Upper lobe of left lung (tissue), 4 donors: ENCODE results near the gene MYL7.

Experiments used
- POLR2A ChIP-seq, 4 donors: fragments of 450-650 bp; IDR thresholded peaks; one replicate each; pipeline ENCODE4 v1.5.1; 2016 to 2017; ENCODE audit warnings: antibody characterized with exemption in 4 of 4, mild to moderate bottlenecking in 2 of 4
- POLR2AphosphoS5 ChIP-seq, 2 donors: sonication (generic); formaldehyde crosslinking; IDR thresholded peaks; one replicate each; pipeline ENCODE4 v1.5.1; 2017; ENCODE audit warnings: antibody characterized with exemption in 2 of 2
- TF ChIP-seq, protein P1 (sequence below), 6 experiments: fragments of 450-650 bp in 4 of 6; fragments of 200-600 bp in 2 of 6; sonication (generic) in 2 of 6; IDR thresholded peaks; one replicate each; pipeline ENCODE4 v1.5.1; 2016 to 2019; ENCODE audit warnings: antibody characterized with exemption in 6 of 6

DNA sequence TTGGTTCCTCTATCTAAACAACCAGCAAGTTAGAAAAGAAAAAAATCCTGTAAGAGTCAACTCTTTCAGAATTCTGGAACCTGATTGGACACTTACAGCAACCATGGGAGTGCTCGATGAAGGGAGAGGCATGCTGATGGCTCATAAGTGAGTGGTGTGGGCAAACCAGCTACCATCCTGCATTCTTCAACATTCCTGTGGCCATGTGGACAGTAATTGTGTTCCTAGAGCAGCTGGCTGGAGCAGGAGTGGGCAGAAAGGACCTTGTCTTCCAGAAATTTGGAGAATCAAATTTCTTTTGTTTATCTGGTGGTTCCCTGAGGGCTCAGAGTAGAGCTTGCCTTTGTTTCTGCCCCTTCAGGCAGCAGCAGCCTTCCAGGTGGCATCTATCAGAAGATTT is 22.5 kb upstream of the MYL7 start:
- TF ChIP-seq, protein P1, sequence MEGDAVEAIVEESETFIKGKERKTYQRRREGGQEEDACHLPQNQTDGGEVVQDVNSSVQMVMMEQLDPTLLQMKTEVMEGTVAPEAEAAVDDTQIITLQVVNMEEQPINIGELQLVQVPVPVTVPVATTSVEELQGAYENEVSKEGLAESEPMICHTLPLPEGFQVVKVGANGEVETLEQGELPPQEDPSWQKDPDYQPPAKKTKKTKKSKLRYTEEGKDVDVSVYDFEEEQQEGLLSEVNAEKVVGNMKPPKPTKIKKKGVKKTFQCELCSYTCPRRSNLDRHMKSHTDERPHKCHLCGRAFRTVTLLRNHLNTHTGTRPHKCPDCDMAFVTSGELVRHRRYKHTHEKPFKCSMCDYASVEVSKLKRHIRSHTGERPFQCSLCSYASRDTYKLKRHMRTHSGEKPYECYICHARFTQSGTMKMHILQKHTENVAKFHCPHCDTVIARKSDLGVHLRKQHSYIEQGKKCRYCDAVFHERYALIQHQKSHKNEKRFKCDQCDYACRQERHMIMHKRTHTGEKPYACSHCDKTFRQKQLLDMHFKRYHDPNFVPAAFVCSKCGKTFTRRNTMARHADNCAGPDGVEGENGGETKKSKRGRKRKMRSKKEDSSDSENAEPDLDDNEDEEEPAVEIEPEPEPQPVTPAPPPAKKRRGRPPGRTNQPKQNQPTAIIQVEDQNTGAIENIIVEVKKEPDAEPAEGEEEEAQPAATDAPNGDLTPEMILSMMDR (IDR thresholded peaks at IDR 0.05) = no peak
- TF ChIP-seq POLR2A (IDR thresholded peaks at IDR 0.05) (no peak), POLR2AphosphoS5 (IDR thresholded peaks at IDR 0.05) (no peak)
